NCI-H2029 (cell line): ENCODE results near the gene C19orf47.

ENCODE experiments used
- DNase-seq: peaks from one replicate; lab custom pipeline; 2025; lab: John Stamatoyannopoulos, UW

C19orf47 gene

DNA sequence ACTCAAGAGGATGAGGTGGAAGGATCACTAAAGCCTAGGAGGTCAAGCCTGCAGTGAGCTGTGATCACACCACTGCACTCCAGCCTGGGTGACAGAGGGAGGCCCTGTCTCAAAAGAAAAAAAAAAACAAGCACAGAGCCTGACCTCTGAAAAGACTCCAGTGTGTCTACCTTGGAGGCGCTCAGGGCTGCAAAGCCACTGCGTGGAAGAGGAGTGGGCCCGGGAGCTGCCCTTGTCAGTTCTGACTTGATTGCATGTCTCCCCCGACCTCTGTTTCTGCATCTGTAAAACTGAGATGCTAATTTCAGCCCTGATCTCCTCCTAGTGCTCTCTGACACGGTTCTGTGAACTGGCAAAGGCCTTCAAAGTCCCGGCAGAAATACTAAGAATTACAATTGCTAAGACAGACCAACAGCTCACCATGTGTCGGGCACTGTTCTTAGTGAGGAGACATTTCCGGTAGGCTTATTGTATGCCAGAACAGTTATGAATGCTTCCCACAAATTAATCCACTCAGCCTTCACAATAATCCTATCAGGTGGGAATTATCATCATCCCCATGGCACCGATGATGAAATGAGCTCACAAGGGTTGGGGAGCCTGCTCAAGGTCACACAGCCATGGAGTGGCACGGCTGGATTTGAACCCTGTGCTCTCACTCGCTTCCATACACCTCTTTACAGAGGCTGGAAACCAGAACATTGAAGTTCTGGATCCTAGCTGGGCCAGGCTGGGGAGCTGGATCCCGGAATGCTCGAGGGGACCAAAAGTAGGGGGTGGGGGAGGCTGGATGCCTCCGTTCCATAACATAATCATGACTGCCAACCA is 66.6 kb downstream of the C19orf47 start:
- DNase-seq, result no peak

DNA sequence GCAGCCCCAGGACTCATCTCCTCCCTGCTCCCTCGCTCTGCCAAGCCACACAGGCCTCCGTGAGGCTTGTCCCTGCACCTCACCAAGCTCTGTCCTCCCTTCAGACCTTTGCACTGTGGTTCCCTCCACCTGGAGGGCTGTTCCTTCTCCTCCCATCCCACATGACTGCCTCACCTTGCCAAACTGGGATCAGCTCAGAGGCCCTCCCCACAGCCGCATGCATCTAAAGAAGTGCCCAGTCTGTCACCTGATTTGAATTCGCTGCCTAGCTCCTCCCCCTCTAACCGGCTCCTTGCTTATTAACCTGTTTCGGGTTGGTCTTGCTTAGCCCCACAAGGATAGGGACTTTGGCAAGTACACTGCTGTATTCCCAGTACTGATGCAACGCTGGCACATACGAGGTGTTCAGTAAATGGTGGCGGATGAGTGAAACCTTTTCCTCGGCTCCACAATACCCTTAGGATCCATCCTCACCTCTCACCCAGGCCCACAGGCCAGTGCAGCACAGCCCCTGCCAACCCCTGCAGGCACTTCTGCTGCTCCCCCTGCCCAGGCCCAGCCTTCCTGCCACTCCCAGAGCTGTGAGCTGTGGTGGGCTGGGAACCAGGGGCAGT is 67.5 kb downstream of the C19orf47 start:
- no peak for DNase-seq

- no peak for DNase-seq
Measured at GRCh38 chr19:40279761-40280607, 68.2 kb downstream of the C19orf47 start.

DNA sequence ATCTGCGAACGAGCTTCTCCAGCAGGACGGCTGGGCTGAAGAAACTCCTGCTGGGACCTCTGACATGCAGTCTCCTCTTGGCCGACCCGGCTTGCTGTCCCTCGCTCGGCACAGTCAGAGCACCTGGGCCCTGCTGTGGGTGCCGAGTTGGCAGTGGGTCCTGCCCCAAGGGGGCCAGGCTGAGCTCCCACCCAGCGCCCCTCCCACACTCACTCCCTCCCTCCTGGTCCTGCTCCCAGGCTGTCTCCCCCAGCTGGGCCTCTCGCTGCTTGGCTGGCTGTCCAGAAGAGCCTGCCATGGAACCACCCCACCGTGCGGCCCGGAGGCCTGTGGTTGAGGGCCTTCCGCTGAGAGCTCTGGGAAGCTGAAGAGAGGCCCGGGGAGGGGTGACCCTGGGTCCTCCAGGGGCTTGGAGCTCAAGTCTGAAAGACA is 69.1 kb downstream of the C19orf47 start:
- DNase-seq, result no peak

DNA sequence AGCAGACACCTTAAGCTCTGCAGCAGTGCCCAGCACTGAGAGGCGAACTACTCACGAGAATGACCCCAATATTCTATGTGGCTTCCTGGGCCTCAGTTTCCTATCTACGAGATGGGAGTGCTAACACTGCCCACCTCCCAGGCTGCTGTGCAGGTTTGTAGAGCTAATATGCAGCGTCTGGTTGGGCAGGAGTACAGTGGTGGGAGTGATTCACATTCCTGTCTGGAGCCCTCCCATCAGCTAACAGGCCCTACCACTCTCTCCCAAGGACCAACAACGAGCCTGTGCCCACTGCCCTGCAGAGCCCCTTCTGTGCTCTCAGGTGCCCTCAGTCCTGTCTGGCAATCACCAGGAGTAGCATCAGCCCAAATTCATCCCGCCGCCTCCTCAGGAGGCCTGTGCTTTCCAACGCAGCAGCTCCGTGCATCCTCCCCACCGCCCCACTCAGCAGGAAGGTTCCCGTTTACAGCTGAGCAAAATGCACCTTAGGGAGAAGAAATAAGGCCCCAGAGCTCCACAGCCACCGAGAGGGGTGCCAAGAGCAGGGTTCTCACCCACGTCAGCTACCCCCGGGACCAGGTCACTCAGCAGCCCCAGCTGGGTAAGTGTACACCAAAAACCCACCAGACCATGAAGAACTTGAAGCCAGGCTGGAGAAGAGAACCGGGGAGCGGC is 69.7 kb downstream of the C19orf47 start:
- DNase-seq, result no peak

GRCh38 chr19:40277356-40278059 is 70.7 kb downstream of the C19orf47 start:
- no peak for DNase-seq

DNA sequence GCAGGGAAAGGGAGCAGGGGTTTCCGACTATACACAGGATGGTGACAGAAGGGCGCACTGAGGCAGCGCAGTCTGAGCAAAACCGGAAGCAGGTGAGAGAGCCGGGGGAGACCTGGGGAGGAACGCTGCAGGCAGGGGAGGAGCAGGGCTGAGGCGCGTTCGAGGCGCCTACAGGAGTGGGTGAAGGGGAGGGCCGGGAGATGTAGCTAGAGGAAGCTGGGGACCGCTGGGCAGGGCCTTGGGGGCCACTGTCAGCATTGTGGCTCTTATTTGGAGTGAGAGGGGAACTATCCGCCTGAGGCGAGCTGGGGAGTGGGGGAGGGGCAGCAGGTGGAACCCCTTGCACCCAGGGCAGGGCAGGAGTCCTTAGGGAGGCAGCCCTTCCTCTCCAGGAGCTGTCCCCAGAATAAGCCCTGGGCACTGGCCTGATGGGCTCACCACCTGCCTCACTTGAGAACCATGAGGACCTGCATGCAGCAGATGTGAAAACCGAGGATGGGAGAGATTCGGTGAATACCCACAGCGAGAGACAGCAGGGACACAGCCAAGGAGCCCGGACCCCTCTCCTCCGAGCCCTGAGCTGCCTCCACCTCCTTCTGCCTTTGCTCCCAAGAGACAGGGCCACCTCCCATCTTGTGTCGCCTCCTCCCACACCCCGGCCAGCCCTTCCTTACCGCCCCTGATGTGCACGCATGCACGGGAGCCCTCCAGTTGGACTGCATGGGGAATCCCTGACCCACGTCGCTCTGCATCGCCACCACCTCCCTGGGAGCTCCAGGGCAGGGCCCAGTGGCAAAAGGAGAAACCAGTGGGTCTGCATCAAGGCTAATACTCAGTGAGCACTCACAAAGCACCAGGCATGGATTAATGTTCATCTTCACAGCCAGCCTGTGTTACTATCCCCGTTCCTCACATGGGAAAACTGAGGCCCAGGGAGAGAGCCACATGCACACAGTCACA is 73.3 kb downstream of the C19orf47 start:
- no peak for DNase-seq

DNA sequence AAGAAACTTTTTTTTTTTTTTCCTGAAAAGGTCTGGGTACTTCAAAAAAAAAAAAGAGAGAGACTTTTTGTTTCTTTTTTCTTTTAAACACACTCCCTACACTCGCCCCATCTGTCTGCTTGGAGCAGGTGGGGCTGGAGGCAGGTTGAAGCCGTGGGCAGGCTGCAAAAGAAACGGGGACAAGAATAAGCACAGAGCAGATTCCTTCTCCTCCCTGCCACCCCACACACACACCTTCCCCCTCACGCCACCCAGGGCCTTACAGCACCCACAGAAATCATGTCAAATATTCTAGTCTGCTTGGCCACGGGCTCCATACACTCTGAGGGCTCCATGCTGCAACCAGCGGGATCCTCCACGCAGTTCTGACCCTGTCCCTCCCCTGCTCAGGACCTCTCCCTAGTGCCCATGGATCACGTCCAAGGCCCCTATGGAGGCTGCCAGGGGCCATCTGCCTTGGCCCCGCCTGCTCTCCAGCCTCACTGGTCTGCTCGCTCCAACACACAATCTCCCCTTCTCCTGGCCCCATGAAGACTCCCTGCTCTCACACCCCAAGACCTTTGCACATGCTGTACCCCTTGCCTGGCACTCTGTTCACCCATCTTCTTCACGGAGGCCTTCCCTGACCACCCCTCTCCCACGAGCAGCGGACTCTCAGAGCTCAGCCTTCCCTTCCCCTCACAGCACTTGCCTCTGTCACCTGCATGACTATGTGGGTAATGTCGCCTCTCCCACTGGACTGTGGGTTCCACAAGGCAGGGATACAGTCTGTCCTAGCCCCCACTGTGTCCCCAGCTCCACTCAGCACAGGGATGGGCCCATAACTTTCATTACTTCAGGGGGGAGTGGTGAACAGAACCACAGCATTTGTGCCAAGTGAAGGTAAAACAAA is 74.5 kb downstream of the C19orf47 start:
- DNase-seq, result no peak

- DNase-seq, result no peak
Measured at GRCh38 chr19:40272261-40272660, 75.9 kb downstream of the C19orf47 start.

- no peak for DNase-seq
Measured at GRCh38 chr19:40271706-40272105, 76.5 kb downstream of the C19orf47 start.

DNA sequence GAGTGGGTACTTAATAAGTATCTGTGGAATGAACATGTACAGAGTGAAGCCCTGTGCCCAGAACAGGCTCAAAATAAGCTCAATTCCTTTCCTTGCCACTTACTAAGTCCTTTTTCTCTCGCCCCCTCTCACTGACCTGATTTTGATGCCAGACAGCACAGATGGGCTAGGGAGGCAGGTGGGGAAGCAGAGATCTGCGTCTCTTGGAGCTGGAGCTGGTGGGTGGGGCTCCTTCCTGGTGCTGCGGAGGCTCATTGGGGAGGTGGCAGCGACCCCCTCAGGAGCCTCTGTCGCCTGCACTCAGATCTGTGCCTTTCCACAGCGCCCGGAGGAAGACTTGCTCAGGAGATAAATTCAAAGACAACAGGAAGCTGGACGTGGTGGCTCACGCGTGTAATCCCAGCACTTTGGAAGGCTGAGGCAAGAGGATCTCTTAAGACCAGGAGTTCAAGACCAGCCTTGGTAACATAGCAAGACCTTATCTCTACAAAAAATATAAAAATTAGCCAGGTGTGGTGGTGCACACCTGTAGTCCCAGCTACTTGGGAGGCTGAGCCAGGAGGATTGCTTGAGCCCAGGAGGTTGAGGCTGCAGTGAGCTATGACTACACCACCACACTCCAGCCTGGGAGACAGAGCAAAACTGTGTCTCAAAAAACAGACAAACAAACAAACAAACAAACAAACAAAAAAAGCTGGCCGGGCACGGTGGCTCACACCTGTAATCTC is 77.7 kb downstream of the C19orf47 start:
- no peak for DNase-seq
